ENCODE measurements around the gene LTO1.
"Not testable (repeated sequence)": the region's sequence is repeated elsewhere in the genome, so short reads cannot be mapped to it uniquely, and the experiment has no call there.

LTO1 gene

GRCh38 chr11:69700278-69701140 is 25.4 kb upstream of the LTO1 start:
- peak; percentile 60 for DNase-seq

- DNase-seq: peak; percentile 44
Measured at GRCh38 chr11:69699213-69699612, 24.1 kb upstream of the LTO1 start.

- DNase-seq: no peak
Measured at GRCh38 chr11:69698362-69698761, 23.2 kb upstream of the LTO1 start.

GRCh38 chr11:69697861-69698260 is 22.7 kb upstream of the LTO1 start:
- DNase-seq: no peak

- DNase-seq: no peak
Measured at GRCh38 chr11:69697469-69697843, 22.3 kb upstream of the LTO1 start.

GRCh38 chr11:69696749-69697468 is 21.8 kb upstream of the LTO1 start:
- no peak for DNase-seq

GRCh38 chr11:69695995-69696394 is 20.8 kb upstream of the LTO1 start:
- DNase-seq: not testable (repeated sequence)

- DNase-seq: no peak
Measured at GRCh38 chr11:69695581-69695980, 20.4 kb upstream of the LTO1 start.

- no peak for DNase-seq
Measured at GRCh38 chr11:69694781-69695180, 19.6 kb upstream of the LTO1 start.

GRCh38 chr11:69692422-69692821 is 17.3 kb upstream of the LTO1 start:
- DNase-seq: no peak

GRCh38 chr11:69691463-69691862 is 16.3 kb upstream of the LTO1 start:
- no peak for DNase-seq

- no peak for DNase-seq
Measured at GRCh38 chr11:69689484-69690319, 14.5 kb upstream of the LTO1 start.

GRCh38 chr11:69687969-69688771 is 13.0 kb upstream of the LTO1 start:
- not testable (repeated sequence) for DNase-seq

- no peak for DNase-seq
Measured at GRCh38 chr11:69686856-69687255, 11.7 kb upstream of the LTO1 start.

- DNase-seq: no peak
Measured at GRCh38 chr11:69686452-69686851, 11.3 kb upstream of the LTO1 start.

GRCh38 chr11:69685348-69685747 is 10.2 kb upstream of the LTO1 start:
- DNase-seq: no peak

GRCh38 chr11:69684651-69685050 is 9.5 kb upstream of the LTO1 start:
- no peak for DNase-seq

- no peak for DNase-seq
Measured at GRCh38 chr11:69683764-69684333, 8.7 kb upstream of the LTO1 start.

- DNase-seq: no peak
Measured at GRCh38 chr11:69682681-69683326, 7.7 kb upstream of the LTO1 start.

- DNase-seq: no peak
Measured at GRCh38 chr11:69682221-69682620, 7.1 kb upstream of the LTO1 start.

GRCh38 chr11:69680688-69681087 is 5.5 kb upstream of the LTO1 start:
- no peak for DNase-seq

- no peak for DNase-seq
Measured at GRCh38 chr11:69677749-69678148, 2.6 kb upstream of the LTO1 start.
